Posterior vena cava (tissue), 2 donors: Measurements from ENCODE around the gene NPR1. TPM values are rescaled to one million over a fixed set of nuclear protein-coding genes. Genes with fewer than 3 reads are reported as not detected.
A peak's percentile ranks its signal among the peaks of the same experiment; 100 is the strongest.
"Not testable (repeated sequence)": the region's sequence is repeated elsewhere in the genome, so short reads cannot be mapped to it uniquely, and the experiment has no call there.

Experiments used
- DNase-seq: peaks from one replicate; pipeline ENCODE4 v3.0.0-alpha.2; 2020; ENCODE audit warnings: low spot score
- intact Hi-C, 2 donors: fragments of 100-400 bp; cut with DNase I; formaldehyde crosslinking; loops; one replicate each; pipeline versions ENCODE4 v1.14.1 to v1.14.2; 2022 to 2023
- total RNA-seq, 2 donors: library from RNA; stranded (reverse); fragmentation: NEBNext Ultra II Directional; extraction: Animal tissue kit (Norgen Biotek cat#: 25700); gene quantifications; one replicate each; pipeline ENCODE4 v1.2.1, GENCODE V29; 2021
- donor health status: DM: yes; HTN: yes; CAD: no.
- donor health status: DM: yes; HTN: yes; CAD: no.

NPR1 gene
- total RNA-seq, 2 donors from 2014 or later, result 107 to 119 TPM

GRCh38 chr1:153671628-153672353 is 6.7 kb upstream of the NPR1 start:
- intact Hi-C loops, DNase-seq: not testable (repeated sequence)

DNA sequence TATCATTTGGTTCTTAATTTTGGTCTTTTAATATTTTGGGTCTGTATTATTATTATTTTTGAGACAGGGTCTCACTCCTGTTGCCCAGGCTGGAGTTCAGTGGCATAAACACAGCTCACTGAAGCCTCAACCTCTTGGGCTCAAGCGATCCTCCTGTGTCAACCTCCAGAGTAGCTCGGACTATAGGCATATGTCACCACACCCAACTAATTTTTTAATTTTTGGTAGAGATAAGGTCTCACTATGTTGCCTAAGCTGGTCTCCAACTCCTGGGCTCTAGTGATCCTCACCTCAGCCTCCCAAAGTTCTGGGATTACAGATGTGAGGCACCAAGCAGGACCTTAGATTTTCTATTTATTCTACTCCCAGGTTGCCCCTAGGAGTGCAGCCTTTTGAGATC is 5.0 kb upstream of the NPR1 start:
- DNase-seq, result peak; percentile 5
- intact Hi-C loops, result no loop called here

DNA sequence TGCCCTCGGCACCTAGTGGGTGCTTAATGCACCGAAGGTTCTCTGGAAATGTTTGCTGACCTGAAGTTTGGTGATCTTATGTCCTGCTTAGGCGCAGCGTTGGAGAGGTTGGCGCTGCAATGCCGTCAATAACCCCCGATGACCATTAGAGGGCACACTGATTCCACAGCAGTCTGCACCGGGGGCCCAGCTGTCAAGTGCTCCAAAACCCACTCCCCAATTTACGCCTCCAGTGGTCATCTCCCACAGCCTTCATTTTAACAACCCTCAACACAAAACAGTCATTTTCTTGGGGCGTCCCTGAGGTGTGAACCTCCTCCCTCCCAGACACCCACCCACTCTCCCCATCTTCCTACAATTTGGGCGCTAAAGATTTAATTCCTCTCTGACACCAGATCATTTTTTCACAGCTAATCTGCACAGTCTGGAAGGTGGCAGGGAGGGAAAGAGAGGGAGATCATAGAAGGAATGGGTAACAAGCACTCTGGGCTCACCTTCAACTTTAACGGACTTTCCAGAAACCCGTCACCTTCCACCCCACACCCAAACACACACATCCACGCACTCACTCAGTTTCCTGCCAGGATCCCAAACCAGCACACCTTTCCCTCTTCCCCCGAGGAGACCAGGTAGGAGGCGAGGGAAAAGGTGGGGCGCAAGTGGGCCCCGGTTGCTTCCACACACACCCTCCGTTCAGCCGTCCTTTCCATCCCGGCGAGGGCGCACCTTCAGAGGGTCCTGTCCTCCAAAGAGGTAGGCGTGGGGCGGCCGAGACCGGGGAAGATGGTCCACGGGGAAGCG is 570 bp upstream of the NPR1 start:
- no peak for DNase-seq
- intact Hi-C loops, result loop anchor here (2.0 to 5.0 kb wide), 3 partner anchors 71 to 95 kb away; no protein-coding TSS in a partner anchor

- DNase-seq, result no peak
- intact Hi-C loops, result loop anchor here (2.0 to 10.0 kb wide), 4 partner anchors 88 to 305 kb away; partner anchors contain the start of gene RAB13 (in 1 of the 2)
Observed at GRCh38 chr1:153679337-153680119, 1.0 kb downstream of the NPR1 start.

DNA sequence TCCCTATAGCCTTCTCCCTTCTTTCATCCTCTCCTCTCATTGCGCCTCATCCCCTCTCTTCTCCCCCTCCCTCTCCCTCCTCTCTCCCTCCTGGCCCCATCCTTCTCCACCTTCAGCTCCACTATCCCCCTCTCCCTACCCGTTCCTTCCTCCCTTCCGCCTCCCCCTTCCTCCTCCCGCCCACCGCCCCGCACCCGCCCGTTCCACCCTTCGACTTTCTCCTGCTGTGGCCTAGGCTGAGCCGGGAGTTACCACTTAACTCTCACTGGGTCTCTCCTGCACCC is 1.6 kb downstream of the NPR1 start:
- intact Hi-C loops, result loop anchor here (5.0 to 10.0 kb wide), 2 partner anchors 302 to 305 kb away; partner anchors contain the start of gene RAB13 (in 1 of the 2)
- DNase-seq, result no peak

DNA sequence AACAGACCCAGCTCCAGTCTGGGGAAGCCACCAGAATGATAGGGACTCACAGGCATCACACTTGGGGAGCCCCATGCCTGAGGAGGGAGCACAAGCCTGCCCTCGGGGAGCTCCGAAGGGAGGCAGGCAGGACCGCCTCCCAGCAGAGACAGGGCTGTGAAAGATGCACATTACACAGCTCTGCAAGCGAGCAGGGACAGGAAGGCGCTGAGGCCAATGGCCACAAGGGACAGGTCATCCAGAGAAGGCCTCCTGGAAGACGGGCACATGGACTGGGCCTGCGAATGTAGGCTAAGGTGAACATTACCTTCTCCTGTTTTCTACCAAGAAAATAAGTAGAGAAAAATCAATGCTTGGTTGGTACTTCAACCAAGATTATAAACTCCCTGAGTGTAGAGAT is 4.2 kb downstream of the NPR1 start:
- intact Hi-C loops, result loop anchor here (5.0 to 10.0 kb wide), 2 partner anchors 300 to 302 kb away; partner anchors contain the start of gene RAB13 (in 1 of the 2)
- DNase-seq, result peak; percentile 58

DNA sequence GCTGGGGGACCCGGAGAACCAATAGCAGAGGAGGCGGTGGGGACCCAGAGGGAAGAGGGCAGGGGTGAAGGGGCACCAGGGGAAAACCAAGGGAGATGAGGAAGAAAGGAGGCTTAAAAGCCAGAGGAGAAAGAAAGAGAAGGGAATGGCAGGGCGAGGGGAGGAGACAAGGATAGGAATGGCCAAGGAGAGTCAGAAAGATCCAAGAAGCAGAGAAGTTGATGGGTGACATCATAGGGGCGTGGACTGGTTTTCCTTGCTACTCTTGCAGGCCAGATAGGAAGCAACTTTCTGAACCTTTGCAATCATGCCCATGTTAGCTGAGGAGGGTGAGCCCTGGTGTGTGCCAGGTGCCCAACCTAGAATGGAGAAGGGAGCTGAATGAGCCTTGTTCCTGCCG is 5.4 kb downstream of the NPR1 start:
- DNase-seq, result peak; percentile 40
- intact Hi-C loops, result loop anchor here (5.0 to 10.0 kb wide), 2 partner anchors 298 to 301 kb away; partner anchors contain the start of gene RAB13 (in 1 of the 2)

- peak; percentile 54 for DNase-seq
- intact Hi-C loops, result loop anchor here (5.0 to 10.0 kb wide), 2 partner anchors 297 to 300 kb away; partner anchors contain the start of gene RAB13 (in 1 of the 2)
Observed at GRCh38 chr1:153684892-153685291, 6.4 kb downstream of the NPR1 start.

- intact Hi-C loops, result loop anchor here in 1 of 2 donors (10.0 kb wide), 1 partner anchor 299 kb away; the partner anchor contains the start of gene RAB13
- peak; percentile 67 for DNase-seq
Observed at GRCh38 chr1:153685544-153686340, 7.3 kb downstream of the NPR1 start.

DNA sequence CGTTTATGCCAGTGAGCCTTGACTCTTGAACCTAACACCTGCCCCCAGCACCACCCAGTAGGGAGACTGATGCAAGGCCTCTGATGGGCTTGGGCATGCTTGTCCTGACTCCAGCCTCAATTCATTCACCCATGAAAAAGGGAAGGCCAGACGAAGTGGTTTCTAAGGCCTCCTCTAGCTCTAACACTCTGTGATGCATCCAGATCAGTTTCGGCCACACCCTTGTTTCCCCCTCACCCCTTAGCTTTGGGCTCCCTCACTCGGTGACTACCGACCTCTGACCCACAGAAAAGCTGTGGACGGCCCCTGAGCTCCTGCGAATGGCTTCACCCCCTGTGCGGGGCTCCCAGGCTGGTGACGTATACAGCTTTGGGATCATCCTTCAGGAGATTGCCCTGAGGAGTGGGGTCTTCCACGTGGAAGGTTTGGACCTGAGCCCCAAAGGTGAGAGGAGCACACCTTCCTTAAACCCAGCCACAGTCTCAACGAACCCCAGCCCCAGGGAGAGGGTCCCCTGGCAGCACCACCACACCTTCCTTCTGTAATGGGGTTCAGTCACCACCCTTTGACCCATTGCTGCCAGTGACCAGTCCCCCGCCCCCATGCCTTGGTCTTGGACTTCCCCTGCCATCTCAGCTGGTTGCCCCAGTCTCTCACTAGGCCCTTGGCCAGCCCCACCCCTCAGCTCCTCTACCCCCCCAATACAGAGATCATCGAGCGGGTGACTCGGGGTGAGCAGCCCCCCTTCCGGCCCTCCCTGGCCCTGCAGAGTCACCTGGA is 9.0 kb downstream of the NPR1 start:
- intact Hi-C loops, result loop anchor here in 1 of 2 donors (10.0 kb wide), 1 partner anchor 297 kb away; the partner anchor contains the start of gene RAB13
- no peak for DNase-seq

- intact Hi-C loops, result loop anchor here in 1 of 2 donors (10.0 kb wide), 1 partner anchor 297 kb away; the partner anchor contains the start of gene RAB13
Observed at GRCh38 chr1:153688276-153688675, 9.8 kb downstream of the NPR1 start.

DNA sequence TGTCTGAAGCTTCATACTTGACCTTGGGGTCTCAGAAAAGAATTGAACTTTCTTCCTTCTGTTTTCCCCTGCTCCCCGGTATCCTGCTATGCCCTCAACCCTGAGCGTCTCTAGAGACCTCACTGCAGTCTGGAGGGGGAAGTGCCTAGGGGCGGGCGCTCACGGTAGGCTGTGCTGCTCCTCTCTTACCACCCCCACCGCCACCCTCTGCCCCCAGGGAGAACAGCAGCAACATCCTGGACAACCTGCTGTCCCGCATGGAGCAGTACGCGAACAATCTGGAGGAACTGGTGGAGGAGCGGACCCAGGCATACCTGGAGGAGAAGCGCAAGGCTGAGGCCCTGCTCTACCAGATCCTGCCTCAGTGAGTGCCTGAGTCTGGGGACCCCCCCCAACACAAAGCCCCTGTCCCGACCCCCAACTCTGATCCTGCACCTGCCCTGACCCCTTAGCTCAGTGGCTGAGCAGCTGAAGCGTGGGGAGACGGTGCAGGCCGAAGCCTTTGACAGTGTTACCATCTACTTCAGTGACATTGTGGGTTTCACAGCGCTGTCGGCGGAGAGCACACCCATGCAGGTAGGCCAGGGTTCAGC is 10.3 kb downstream of the NPR1 start:
- no peak for DNase-seq
- intact Hi-C loops, result loop anchor here in 1 of 2 donors (10.0 kb wide), 1 partner anchor 296 kb away; the partner anchor contains the start of gene RAB13

More at GRCh38 chr1:153688276-153688675, 9.8 kb downstream of the NPR1 start:
- no peak for DNase-seq

- DNase-seq, result no peak
- intact Hi-C loops, result no loop called here
Observed at GRCh38 chr1:153693466-153693865, 15.0 kb downstream of the NPR1 start.

GRCh38 chr1:153696741-153697140 is 18.3 kb downstream of the NPR1 start:
- intact Hi-C loops, result no loop called here
- no peak for DNase-seq

GRCh38 chr1:153697191-153698019 is 18.9 kb downstream of the NPR1 start:
- peak; percentile 93 for DNase-seq
- intact Hi-C loops, result no loop called here
